Vagina (tissue), 2 donors: ENCODE measurements around the gene ADORA2A.

ENCODE experiments used
- POLR2A ChIP-seq, 2 donors: fragments of 450-650 bp; IDR thresholded peaks; one replicate each; pipeline ENCODE4 v1.6.1; 2017; ENCODE audit warnings: antibody characterized with exemption in 2 of 2, mild to moderate bottlenecking in 2 of 2, moderate library complexity in 2 of 2
- TF ChIP-seq, protein P1 (sequence below), 3 experiments: fragments of 450-650 bp in 2 of 3; fragments of 200-600 bp in 1 of 3; sonication (generic) in 1 of 3; IDR thresholded peaks; one replicate each; pipeline ENCODE4 v1.5.1; 2017 to 2019; ENCODE audit warnings: antibody characterized with exemption in 3 of 3, mild to moderate bottlenecking in 2 of 3, moderate library complexity in 2 of 3

DNA sequence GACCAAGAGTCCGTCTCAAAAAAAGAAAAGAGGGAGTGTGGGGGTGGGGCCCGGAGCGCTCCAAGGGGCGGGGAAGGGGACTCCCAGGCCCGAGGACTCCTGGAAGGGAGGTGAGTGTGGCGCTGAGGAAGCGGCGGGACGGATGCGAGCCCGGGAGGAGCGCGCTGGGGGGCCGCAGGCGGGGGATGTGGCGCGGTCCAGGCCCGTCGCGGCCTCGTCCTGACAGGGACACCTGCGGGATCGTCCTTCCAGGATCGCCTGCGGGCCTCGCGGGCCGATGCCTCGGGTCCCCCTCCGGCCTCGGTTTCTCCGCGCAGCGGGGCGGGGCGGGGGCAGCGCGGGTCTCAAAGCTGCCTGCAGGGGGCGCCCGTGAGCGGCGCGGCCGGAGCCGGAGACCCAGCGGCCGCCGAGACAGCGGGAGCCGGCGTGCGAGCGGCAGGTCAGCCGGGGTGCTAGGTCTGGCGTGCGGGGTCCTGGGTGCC lies 3.8 kb upstream of the ADORA2A start:
- TF ChIP-seq, protein P1, sequence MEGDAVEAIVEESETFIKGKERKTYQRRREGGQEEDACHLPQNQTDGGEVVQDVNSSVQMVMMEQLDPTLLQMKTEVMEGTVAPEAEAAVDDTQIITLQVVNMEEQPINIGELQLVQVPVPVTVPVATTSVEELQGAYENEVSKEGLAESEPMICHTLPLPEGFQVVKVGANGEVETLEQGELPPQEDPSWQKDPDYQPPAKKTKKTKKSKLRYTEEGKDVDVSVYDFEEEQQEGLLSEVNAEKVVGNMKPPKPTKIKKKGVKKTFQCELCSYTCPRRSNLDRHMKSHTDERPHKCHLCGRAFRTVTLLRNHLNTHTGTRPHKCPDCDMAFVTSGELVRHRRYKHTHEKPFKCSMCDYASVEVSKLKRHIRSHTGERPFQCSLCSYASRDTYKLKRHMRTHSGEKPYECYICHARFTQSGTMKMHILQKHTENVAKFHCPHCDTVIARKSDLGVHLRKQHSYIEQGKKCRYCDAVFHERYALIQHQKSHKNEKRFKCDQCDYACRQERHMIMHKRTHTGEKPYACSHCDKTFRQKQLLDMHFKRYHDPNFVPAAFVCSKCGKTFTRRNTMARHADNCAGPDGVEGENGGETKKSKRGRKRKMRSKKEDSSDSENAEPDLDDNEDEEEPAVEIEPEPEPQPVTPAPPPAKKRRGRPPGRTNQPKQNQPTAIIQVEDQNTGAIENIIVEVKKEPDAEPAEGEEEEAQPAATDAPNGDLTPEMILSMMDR (IDR thresholded peaks at IDR 0.05) = peak; percentile 73 to 80 (median 77)
- TF ChIP-seq POLR2A (IDR thresholded peaks at IDR 0.05) = no peak
